Activated naive CD8-positive, alpha-beta T cell treated with anti-CD3 and anti-CD28 coated beads, Interleukin-2, amount 50 U/mL, for 16 hours (primary cell): Measurements from ENCODE around the gene FGG.
"Not testable (repeated sequence)": the region's sequence is repeated elsewhere in the genome, so short reads cannot be mapped to it uniquely, and the experiment has no call there.

Experiments used
- DNase-seq: peaks from one replicate; pipeline ENCODE4 v3.0.0-alpha.2; 2020; ENCODE audit warnings: low read depth, low spot score

FGG gene

DNA sequence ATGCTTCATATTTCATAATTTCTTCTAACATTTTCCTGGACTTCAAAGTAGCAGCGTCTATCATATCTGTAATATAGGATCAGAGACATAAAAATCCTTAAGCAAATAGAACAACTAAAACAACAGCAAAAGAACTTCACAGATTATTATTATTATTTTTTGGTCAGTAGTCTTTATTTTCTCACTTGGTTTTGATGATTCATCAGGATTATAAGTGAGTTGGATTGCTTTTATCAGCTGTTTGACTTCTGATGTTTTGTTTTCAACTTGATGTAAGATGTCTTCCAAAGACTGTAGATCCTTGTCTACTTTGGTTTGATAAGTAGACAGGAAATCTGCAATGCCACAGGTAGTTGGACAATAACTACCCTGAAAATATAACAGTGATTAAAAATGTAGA, 623 bp downstream of the FGG start:
- no peak for DNase-seq

DNA sequence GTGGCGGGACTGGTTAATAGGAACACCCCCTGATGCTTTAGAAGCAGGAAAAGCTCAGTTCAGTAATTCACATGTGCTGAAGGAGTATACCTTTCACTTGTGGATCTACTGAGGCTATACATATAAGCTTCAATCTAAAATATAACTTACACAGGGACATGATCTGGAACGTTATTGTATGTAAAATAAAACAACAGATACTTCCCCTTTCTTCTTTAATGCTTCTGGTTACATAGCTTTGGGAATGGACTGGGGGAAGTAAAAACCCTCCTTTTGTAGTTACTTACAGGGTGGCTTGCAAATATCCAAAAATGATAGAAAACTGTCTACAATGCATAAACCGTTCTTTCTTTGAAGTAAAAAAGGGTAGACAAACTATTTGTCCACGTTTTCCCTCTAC, 1.9 kb downstream of the FGG start:
- DNase-seq: no peak

DNA sequence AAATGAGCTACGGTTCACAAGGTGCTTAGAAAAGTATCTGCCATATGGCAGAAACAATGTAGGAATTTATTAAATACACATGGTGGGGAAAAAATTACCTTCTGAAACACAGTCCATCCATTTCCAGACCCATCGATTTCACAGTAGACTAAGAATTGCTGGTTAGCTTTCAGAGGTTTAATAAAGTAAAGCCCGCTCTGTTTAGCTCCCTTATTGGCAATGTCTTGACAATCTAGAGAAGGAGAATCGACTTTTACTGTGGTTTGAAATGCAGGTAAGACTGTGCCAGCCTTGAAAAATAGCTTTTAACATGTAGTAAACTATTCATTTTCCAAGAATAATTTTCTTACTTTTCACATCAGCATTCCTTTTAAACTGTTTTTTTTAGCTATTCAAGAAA, 2.9 kb downstream of the FGG start:
- DNase-seq: no peak

DNA sequence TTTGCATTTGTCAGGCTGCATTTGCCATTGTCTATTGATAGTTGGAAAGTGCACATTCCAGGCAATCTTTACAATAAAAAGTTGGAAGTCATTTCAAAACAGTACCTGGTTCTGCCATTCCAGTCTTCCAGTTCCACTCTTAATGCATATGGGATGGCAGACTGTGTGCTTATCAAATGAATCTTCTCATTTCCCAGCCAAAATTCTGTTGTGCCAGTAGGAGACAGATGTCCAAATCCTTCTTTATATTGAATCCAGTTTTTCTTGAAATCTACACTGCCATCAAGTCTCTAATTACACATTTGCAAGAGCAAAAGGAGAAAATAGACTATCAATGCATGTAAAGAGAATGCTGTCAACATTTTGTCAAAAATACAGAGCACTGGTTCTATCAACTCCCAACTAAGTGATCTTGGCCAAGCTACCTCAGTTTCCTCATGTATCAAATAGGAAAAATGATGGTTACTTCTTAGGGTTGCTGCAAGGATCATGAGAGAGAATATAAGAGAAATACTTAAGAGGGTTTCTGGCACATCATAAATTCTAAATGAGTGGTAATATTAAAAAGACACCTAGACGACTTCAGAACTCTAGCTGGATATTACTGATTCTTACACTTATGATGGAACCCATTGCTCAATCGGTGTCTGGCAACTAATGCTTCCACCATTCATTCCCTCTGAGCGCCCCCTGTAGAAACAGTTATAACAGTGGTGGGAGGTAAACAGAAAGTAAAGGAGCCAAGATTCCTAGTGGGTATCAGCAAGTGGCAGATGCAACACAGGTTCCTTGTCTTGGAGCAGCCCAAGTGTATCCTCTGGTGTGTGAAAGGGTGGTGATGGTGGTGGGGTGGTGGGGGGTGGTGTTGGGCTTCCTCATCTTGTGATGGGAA, 3.8 kb downstream of the FGG start:
- DNase-seq: no peak

DNA sequence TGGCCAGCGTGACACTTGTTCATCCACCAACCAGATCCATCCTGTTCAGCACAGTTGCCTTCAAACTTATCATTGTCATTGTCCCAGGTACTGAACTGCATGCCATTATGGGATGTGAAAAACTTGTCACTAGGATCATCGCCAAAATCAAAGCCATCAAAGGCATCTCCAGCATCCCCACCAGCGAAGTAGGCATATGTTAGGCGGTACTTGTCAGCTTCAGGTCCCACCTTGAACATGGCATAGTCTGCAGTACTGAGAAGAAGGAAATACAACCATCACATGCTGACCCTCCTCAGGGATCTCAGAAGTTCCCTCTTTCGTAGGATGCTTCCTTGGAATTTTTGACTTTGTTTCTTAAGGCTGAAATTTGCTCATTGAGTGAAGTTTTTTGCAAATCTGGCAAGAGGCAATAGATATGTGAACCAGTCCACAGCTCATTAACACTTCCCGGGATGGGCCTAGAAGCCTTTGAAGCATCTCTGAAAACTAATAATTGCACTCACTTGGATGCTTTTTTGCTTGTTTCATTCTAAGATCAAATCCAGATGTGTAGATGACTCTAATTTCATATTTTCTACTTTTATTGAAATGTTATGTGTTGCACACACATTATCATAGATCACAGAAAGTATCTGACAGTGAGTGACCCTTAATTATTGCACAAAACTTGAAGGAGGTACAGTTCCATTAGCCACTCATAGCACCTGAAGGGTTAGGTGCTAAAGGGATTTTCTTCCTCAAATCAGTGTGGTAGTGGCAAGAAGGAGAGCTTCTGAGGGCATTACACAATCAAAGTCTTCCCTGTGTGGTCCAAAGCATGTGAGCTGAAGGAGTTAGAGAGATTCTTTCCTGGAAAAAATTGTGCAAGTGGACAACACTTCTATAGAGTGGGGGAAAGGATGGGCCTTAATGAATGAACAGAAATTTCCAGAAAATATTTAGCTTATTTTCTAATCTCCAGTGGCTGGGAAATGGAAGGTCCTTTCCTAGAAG, 5.4 kb downstream of the FGG start:
- no peak for DNase-seq

DNA sequence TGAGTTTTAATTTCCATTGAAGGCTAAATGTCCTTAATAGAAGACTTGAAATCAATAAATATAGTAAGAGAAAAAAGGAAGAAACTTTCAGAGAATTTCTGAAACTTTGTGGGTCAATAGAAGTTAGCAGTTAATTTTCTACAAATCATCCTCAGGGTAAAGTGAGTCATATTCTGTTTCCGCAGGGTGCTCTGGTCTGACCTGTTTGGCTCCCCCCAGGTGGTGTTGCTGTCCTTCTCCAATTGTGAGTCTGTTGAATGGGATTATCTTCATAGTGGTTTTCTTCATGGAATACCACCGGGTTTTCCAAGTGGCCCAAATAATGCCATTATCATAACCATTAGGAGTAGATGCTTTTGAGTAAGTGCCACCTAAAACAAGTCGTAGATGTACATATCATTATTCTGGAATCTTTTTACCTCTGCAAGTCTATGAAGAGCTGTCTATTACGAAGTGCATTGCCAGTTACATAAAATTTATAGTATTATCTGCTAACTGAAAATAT, 7.7 kb downstream of the FGG start:
- DNase-seq: no peak

DNA sequence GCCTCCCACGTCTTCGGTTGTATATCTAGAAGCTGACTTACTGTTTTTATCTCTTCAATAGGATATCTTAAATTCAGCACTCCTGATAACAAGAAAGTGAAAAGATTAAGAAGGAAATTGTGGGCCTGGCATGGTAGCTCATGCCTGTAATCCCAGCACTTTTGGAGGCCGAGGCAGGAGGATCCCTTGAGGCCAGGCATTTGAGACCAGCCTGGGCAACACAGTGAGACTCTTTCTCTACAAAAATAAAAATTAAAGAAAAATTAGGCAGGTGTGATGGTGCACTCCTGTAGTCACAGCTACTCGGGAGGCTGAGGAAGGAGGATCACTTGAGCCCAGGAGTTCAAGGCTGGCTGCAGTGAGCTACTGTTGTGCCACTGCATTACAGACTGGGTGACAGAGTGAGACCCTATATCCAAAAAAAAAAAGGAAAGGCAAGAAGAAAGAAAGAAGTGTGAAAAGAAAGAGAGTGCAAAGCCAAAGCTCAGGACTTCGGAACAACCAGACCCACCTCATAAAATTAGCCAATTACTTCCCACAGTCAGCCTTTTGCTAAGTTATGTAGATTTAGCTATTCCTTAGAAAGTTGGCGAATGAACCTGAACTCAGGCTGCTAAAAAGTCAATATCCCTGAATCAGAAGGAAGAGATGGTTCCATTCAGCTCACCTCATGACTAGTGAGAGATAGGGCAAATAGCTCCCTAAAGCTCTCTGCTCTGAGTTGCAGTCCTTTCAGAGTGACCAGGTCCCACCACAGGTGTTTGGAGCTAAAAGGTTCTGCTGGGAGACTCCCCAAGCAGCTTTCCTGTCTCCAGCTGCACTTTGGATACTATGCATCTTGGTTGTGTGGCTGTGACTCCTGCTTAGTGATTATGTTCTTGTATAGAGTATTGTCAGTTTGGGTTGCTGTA, 9.2 kb downstream of the FGG start:
- no peak for DNase-seq

DNA sequence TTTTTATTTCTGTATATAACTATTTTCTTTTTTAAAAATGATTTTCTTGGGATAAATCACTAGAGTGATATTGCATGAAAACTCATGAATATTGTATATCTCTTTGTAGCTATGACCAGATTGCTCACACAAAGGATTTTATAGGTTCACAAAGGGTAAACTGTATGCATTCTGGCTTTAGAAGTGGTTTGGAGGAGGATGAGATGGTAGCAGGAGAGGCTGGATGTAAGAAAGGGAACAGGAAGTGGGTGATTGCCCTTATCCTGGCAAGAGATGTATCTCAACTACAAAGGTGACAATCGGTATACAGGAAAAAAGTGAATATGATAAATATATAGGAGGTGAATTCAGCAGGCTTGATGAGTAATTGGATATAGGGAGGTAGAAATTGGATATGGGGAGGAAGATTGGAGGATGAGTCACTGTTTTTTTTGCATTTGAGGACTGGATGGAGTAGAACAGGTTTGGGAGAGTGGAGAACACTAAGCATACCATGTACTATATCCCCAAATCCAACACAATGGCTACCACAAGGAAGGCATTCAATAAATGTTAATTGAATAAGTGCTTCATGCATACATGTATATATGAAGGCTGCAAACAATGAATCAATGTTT, 9.9 kb downstream of the FGG start:
- DNase-seq: no peak

DNA sequence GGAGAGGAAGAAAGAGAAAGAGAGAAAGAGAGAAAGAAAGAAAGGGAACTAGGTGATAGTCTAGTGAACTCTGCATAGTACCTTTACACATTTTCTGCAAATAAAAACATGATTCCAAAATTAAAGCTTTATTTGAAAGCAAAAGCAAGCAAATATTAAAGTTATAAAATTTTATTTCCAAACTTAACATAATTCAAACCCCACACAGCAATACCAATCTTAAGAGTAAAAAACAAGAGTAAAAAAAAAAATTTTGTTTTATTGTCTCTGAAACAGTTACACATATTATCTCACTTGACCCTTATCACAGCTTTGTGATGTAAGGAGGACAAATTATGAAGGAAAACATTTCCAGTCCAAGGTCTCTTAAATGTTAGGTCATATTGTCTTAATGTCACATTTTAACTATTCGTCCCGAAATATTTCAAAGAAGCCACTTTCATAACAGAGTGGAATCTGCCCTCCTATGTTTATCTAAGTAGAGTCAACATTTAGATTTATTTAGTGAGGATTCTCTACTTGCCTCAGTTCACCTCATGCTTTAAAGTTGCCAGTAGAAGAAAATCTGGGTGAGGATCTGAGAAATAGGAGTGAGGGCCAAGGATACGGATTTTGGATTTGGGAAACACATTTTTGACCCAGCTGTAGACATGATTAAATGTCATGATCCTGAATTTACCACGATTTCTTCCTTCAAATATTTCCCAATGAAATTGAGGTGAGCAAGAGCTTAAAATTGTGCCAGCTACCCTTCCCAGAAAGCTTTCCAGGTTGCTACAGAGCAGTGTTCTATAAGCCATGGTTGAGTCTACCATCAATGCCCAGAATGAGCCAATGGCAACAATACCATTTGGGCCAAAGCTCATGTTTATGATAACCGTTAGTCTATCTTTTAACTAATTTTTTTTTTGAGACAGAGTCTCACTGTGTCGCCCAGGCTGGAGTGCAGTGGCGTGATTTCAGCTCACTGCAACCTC, 14.4 kb downstream of the FGG start:
- no peak for DNase-seq

DNA sequence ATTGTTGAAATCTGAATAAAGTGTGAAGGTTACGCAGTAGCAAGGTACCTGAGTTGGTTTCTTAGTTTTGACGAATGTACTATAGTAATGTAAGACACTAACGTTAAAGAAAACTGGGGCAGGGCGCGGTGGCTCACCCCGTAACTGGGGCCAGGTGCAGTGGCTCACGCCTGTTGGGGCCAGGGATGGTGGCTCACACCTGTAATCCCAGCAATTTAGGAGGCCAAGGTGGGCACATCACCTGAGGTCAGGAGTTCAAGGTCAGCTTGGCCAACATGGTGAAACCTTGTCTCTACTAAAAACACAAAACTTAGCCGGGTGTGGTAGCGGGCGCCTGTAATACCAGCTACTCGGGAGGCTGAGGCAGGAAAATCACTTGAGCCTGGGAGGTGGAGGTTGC, 15.2 kb downstream of the FGG start:
- DNase-seq: not testable (repeated sequence)

DNA sequence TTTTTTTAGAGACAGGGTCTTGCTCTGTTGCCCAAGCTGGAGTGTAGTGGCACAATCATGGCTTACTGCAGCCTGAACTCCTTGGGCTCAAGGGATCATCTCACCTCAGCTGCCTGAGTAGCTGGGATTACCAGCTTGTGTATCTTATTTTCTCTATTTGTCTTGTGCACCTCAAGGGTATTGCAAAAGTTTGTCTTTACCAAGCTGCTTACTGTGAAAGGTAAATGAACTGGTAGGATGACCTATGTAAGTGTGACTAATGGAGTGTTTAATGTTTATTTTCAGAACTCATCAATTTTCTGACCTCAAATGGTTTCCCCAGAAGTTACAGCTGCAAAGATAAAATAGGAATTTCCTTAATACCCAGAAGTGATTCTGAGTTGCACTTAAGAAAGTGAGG, 16.6 kb downstream of the FGG start:
- no peak for DNase-seq

DNA sequence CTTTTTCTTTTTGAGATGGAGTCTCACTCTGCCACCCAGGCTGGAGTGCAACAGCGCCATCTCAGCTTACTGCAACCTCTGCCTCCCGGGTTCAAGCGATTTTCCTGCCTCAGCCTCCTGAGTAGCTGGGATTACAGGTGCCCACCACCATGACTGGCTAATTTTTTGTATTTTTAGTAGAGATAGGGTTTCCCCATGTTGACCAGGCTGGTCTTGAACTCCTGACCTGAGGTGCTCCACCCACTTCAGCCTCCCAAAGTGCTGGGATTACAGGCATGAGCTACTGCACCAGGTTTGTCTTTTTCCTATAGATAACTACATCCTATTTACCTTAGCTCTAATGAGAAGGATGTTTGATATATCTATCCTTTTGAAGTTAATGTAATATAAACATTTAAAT, 18.1 kb downstream of the FGG start:
- not testable (repeated sequence) for DNase-seq

DNA sequence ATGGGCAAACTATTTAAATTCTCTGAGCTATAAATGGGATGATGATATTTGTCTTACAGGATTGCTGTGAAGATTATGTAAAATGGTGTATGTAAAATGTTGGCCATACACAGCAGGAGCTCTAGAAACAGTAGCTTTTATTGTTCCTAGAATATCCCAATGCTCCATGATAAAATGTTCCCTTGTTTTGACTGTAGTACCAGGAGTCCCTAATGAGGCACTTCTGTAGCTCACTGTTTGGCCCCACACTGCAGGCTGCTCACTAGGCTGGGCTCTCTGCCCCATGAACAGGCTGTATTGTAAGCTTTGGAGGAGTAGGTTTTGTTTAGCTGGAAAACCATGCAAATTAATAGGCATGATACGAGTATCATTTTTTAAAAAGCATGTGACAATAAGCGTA, 18.6 kb downstream of the FGG start:
- no peak for DNase-seq

DNA sequence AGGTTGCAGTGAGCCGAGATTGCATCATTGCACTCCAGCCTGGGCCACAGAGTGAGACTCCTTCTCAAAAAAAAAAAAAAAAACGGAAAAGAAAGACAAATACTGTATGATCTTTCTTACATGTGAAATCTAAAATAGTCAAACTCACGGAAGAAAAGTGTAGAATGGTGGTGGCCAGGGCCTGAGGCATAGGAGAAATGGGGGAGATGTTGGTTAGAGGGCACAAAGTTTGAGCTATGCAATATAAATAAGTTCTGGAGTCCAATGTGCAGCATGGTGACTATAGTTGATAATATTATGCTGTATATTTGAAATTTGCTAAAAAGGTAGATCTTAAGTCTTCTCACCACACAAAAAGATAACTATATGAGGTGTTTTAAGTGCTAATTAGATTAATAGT, 20.6 kb downstream of the FGG start:
- no peak for DNase-seq

DNA sequence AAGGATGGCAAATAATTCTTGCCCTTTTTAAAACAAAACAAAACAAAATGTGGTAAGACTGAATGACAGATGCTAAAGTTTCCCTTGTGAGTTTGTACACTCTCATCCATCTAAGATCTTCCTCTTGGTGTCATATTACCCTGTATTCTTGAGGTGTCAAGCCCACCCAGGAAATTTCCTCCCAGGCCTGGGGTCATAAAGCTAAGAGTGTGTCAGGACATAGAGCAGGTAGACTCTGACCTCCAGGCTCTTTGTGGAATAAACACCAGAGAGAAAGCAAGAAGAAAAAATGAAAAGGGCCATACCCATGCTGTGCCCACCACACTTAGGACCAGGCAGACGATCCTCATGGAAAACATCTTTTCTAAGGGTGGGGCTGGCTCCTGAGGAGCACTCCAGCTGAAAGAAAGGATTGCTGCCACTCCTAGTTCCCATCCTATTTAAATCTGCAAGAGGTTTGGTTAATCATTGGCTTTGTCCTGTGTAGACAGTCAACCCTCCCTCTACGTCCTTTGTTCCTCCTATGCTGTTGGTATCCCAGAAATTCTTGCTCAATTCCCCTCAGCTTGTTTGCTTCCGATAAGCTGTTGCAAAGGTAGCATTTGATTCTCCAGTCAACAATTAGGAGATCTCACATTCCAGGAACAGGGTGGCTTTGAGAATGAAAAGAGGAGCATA, 22.0 kb downstream of the FGG start, which contains the start of gene FGA:
Gene FGA, minus strand, starts transcription at position 414 of the 678 bp plus-strand sequence. Its CDS starts 55 bp downstream, at position 359.
- DNase-seq: no peak

DNA sequence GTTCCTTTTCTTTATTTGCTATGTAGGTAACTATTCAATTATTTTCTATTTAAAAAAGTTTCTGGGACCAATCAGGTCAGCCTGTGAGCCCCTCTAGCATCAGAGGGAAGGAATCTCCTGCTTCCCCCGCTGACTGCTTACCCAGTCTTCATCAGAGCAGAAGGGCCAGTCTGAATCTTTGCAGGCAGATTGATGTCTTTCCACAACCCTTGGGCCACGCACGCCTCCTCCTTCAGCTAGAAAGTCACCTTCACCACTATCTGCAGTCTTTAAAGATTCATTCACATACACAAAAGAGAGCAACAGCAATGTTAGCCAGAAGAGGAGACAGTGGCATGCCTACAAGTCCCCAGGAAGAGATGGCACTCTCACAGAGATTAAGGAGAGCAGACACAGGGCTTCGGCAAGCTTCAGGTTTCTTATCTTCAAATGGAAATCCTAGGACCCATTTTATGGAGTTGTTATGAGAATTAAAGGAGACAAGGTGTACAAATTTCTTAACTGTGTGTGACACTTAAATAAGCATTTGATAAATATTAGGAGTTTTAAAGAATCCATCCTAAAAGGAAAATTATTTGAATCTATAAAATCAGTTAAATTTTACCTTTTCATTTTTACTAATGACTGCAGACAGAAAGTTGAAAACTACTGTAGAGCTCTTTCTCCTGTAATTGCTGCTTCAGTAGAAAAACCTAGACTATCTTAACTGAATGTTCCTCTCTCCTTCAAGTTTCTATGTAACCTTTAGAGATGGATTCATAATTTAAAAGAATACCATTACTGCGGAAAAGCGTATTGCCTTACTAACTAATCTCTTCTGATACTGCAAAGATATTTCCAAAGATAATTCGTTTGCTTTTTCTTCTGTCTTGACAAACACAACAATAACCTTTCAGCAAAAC, 22.9 kb downstream of the FGG start:
- DNase-seq: no peak

DNA sequence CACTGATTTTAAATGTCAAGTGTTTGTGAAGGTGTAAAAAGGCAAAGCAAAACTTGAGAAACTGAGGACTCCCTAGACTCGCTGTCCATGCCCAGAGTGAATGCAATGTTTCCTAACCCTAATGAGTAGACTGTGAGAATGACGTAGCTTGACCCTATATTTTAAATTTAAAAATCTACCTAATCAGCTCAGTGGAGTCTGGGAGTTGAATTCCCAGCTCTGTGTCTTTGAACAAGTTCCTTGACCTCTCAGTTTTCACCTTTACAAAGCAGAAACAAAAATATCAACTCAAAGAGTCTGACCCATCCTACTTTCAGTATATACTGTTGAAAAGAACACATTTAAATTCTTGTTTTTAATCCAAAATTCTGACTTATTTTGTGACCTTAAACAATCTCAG, 24.3 kb downstream of the FGG start:
- no peak for DNase-seq
